Measurements from ENCODE around the gene IFRD2. TPM values are rescaled to one million over a fixed set of nuclear protein-coding genes. Genes with fewer than 3 reads are reported as not detected.

IFRD2 gene
- total and polyA plus RNA-seq, 2 of the 13 experiments (the other 11 are each of a cell fraction or from before 2014, with no cell fraction given): 32.8 to 96.1 TPM

- TF ChIP-seq SNAPC4 (CRISPR knock-in tag; IDR thresholded peaks at IDR 0.05): peak; percentile 32; the same call in 1 of the 2 replicates
- 0 out of 2 replicates have a peak, but pooled peaks have one; percentile 13 for TF ChIP-seq ZNF598 (CRISPR knock-in tag; IDR thresholded peaks at IDR 0.05; ENCODE audit: borderline replicate concordance)
- TF ChIP-seq MIXL1 (CRISPR knock-in tag; IDR thresholded peaks at IDR 0.05): no peak
- no peak for TF ChIP-seq ZNF546 (CRISPR knock-in tag; conservative IDR thresholded peaks at IDR 0.05)
- TF ChIP-seq ZNF615 (CRISPR knock-in tag; IDR thresholded peaks at IDR 0.05; ENCODE audit: borderline replicate concordance): no peak
- no peak for TF ChIP-seq SNAI1 (CRISPR knock-in tag; IDR thresholded peaks at IDR 0.05; ENCODE audit: borderline replicate concordance)
- TF ChIP-seq, protein P1, sequence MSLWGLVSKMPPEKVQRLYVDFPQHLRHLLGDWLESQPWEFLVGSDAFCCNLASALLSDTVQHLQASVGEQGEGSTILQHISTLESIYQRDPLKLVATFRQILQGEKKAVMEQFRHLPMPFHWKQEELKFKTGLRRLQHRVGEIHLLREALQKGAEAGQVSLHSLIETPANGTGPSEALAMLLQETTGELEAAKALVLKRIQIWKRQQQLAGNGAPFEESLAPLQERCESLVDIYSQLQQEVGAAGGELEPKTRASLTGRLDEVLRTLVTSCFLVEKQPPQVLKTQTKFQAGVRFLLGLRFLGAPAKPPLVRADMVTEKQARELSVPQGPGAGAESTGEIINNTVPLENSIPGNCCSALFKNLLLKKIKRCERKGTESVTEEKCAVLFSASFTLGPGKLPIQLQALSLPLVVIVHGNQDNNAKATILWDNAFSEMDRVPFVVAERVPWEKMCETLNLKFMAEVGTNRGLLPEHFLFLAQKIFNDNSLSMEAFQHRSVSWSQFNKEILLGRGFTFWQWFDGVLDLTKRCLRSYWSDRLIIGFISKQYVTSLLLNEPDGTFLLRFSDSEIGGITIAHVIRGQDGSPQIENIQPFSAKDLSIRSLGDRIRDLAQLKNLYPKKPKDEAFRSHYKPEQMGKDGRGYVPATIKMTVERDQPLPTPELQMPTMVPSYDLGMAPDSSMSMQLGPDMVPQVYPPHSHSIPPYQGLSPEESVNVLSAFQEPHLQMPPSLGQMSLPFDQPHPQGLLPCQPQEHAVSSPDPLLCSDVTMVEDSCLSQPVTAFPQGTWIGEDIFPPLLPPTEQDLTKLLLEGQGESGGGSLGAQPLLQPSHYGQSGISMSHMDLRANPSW (CRISPR knock-in tag; IDR thresholded peaks at IDR 0.05; ENCODE audit: borderline replicate concordance): no peak
These were observed 30.3 kb upstream of the IFRD2 start, which contains the start of gene HYAL2 (continued) for GRCh38 chr3:50322386-50323091.

All from HepG2 (cell line).